Cardiac septum (tissue), 1 donor: ENCODE results near the gene UNKL. TPM values are rescaled to one million over a fixed set of nuclear protein-coding genes. Genes with fewer than 3 reads are reported as not detected.
A peak's percentile ranks its signal among the peaks of the same experiment; 100 is the strongest.

Experiments used
- DNase-seq: peaks from one replicate; pipeline ENCODE4 v3.0.0-alpha.2; 2020; ENCODE audit warnings: low spot score
- intact Hi-C: fragments of 100-400 bp; cut with DNase I; formaldehyde crosslinking; loops from one replicate; pipeline ENCODE4 v1.14.0; 2022
- total RNA-seq: library from RNA; stranded (reverse); fragmentation: NEBNext Ultra II Directional; extraction: Animal tissue kit (Norgen Biotek cat#: 25700); gene quantifications from one replicate; pipeline ENCODE4 v1.2.1, GENCODE V29; 2021
- donor health status: DM: no; HTN: no; CAD: no.

Gene UNKL
- total RNA-seq, 1 donor from 2014 or later: 7.4 TPM

- intact Hi-C loops: no loop called here
- DNase-seq: no peak
Observed at GRCh38 chr16:1346422-1347285, 67.8 kb downstream of the UNKL start.

DNA sequence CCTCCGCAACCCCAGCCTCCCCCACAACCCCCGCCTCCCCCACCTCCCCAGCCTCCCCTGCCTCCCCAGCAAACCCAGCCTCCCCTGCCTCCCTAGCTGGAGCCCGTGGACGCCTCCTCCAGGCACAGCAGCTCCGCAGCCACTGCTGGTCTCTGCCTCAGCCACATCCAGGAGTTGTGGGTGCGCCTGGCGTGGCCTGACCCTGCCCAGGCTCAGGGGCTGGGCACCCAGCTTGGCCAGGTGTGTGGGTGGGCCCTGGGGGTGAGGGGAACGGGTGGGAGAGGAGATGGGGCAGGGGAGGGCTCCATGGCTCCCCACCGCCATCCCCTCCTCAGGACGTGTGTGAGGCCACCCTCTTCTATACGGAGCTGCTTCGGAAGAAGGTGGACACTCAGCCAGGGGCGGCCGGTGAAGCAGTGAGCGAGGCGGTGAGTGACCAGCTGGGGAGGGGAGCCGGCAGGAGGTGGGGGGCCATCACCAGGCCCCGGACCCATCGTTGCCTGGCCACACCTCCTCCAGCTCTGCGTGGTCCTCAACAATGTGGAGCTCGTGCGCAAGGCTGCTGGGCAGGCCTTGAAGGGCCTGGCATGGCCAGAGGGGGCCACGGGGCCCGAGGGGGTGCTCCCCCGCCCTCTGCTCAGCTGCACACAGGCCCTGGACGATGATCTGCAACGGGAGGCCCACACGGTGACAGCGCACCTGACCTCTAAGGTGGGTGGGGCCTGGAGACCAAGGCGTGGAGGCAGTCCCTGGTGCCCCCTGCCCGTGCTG lies 68.7 kb downstream of the UNKL start:
- DNase-seq: no peak

DNA sequence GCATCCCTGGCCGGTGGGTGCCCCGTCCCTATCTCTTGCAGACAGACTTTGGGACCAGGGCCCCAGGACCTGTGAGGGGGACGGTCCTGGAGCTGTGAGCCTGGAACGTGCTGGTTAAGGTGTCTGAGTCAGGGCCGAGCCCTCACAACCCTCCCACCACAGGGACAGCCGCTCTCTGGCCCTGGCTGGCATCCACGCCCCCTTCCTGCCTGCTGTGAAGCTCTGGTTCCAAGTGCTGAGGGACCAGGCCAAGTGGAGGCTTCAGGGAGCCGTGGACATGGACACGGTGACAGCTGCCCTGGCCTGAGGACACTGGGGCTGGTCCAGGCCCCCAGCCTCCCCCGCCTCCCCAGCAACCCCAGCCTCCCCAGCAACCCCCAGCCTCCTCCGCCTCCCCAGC lies 69.4 kb downstream of the UNKL start:
- DNase-seq: no peak
- intact Hi-C loops: no loop called here

More for the DNA sequence above, 68.7 kb downstream of the UNKL start:
- intact Hi-C loops: no loop called here

- no peak for DNase-seq
- intact Hi-C loops: no loop called here
Observed at GRCh38 chr16:1344499-1344898, 70.0 kb downstream of the UNKL start.

DNA sequence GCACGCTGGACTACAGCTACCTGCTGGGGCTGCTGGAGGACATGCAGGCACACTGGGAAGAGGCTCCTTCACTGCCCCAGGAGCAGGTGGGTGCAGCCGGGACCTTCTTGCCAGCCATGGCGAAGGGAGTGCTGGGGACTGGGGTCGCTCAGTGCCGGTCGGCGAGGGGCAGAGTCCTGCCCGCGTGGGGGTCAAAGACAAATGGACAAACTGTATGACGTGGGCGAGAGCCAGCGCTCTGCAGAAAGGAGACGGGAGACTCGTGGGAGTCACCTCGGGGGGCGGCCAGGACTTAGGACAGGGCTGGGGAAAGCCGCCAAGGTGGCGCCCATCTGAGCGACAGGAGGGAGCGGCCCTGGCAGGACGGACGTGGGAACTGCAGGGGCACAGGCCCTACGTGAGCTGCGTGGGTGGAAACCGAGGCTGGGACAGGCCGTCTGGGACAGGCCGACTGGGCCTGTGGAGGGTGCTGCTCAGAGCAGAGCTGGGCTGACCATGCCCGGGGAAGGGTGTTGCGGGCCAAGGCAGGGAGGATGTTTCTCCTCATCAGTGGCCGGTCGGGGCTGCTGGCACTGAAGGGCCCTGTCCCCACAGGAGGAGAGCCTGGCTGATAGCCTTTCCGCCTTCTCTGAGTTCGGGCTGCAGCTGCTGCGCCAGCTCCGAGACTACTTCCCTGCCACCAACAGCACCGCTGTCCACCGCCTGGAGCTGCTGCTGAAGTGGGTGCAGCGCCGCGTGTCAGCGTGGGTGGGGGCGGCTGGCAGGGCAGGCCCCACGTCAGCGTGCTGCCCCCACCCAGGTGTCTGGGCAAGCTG lies 70.9 kb downstream of the UNKL start:
- intact Hi-C loops: no loop called here
- DNase-seq: no peak

- DNase-seq: peak; percentile 97
- intact Hi-C loops: no loop called here
Observed at GRCh38 chr16:1342526-1343427, 71.7 kb downstream of the UNKL start.

GRCh38 chr16:1341495-1342420 lies 72.7 kb downstream of the UNKL start:
- DNase-seq: no peak
- intact Hi-C loops: no loop called here

GRCh38 chr16:1340730-1341494 lies 73.6 kb downstream of the UNKL start:
- intact Hi-C loops: no loop called here
- DNase-seq: no peak

GRCh38 chr16:1338855-1339675 lies 75.4 kb downstream of the UNKL start:
- no peak for DNase-seq
- intact Hi-C loops: loop anchor here (10.0 kb wide), 1 partner anchor 64 kb away; no protein-coding TSS in a partner anchor

- intact Hi-C loops: loop anchor here (10.0 kb wide), 1 partner anchor 63 kb away; no protein-coding TSS in a partner anchor
- no peak for DNase-seq
Observed at GRCh38 chr16:1338119-1338730, 76.3 kb downstream of the UNKL start.

DNA sequence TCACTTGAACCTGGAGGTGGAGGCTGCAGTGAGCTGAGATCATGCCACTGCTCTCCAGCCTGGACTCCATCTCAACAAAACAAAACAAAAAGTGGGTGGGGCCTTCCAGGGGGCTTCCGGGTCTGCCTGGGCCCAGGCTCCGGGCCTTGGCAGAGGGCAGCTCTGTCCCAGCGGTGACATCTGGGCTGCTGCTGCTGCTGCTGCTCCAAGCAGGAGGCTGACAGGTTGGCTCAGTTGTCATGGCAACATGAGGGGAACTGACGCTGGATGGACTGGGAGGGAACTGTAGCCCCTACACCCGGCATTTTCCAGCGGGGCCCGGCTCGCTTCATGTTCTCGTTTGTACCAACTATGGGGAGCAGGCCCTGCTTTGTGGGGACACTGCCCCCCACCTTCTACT lies 77.0 kb downstream of the UNKL start:
- no peak for DNase-seq
- intact Hi-C loops: loop anchor here (10.0 kb wide), 1 partner anchor 63 kb away; no protein-coding TSS in a partner anchor

- intact Hi-C loops: loop anchor here (10.0 kb wide), 1 partner anchor 62 kb away; no protein-coding TSS in a partner anchor
Observed at GRCh38 chr16:1336619-1337018, 77.9 kb downstream of the UNKL start.

GRCh38 chr16:1335996-1336395 lies 78.5 kb downstream of the UNKL start:
- intact Hi-C loops: loop anchor here (10.0 kb wide), 1 partner anchor 61 kb away; no protein-coding TSS in a partner anchor

More at GRCh38 chr16:1336619-1337018, 77.9 kb downstream of the UNKL start:
- DNase-seq: no peak

GRCh38 chr16:1335211-1335971 lies 79.1 kb downstream of the UNKL start:
- intact Hi-C loops: loop anchor here (10.0 kb wide), 1 partner anchor 61 kb away; no protein-coding TSS in a partner anchor
- DNase-seq: no peak

More at GRCh38 chr16:1335996-1336395, 78.5 kb downstream of the UNKL start:
- no peak for DNase-seq

DNA sequence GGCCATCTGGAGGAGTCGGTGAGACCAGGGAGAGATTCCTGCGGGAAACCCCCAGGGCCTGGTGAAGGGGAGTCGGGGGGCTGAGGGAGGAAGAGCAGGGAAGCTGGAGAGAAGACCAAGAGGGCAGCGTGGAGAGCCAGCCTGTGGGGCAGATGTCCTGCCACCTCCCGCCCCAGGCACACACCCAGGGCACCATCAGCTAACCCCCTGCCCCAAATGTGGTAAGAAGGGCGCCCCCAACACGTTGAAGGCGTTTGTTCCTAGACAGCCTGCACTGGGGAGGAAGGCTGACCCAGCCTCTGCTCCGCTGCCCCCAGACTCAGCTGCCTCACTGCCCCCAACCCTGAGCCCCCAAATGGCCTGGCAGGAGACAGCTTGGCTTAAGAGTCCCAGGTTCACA lies 79.8 kb downstream of the UNKL start:
- DNase-seq: no peak
- intact Hi-C loops: loop anchor here (10.0 kb wide), 1 partner anchor 60 kb away; no protein-coding TSS in a partner anchor
